NOMO-1 treated with DMSO at 0.1 percent for 48 hours (cell line): ENCODE data around the gene ZBTB24.

Experiments
- DNase-seq: peaks from one replicate; lab custom pipeline; 2025; ENCODE audit not compliant: unreplicated experiment; lab: John Stamatoyannopoulos, UW

The ZBTB24 gene

GRCh38 chr6:109503327-109504224 lies 20.6 kb upstream of the ZBTB24 start:
- peak; percentile 4 for DNase-seq

DNA sequence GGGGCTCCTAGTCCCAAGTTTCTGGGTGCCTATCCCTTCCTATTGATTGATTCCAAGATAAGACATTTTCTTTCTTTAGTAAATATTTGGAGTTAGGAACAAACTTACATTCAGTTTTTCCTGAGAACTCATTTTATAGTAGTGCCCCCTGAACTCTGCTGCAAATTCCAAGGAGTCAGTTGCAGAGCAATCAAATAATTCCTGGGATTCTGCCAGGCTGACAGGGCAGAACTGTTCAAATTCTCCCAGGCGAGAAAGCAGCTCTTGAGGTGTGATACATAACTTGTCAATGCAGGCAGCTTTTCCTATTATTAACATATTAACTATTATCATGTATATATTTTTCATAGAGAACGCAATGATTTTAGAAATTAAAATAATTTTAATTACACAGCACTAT lies 15.9 kb upstream of the ZBTB24 start:
- no peak for DNase-seq

DNA sequence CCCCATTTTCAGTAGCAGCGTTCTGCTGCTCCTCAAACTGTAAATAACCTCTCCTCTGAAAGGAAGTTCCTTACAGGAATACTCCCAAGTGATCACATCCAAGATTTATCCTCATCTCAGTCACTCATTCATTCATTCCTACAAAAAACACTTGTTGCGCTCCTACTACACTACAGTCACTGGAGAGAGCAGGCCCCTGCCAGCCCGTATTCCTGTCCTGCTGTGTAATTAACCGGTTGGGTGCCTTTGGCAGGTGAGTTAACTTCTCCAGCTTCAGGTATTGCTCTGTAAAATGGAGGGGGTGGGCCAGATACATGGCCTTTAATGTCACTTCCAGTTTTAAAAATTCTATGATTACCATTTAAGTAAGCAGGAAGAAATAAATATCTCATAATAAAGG lies 15.0 kb upstream of the ZBTB24 start:
- DNase-seq: no peak

- DNase-seq: no peak
Measured at GRCh38 chr6:109496036-109496772, 13.2 kb upstream of the ZBTB24 start.

- peak; percentile 78 for DNase-seq
Measured at GRCh38 chr6:109493865-109494264, 10.8 kb upstream of the ZBTB24 start.

DNA sequence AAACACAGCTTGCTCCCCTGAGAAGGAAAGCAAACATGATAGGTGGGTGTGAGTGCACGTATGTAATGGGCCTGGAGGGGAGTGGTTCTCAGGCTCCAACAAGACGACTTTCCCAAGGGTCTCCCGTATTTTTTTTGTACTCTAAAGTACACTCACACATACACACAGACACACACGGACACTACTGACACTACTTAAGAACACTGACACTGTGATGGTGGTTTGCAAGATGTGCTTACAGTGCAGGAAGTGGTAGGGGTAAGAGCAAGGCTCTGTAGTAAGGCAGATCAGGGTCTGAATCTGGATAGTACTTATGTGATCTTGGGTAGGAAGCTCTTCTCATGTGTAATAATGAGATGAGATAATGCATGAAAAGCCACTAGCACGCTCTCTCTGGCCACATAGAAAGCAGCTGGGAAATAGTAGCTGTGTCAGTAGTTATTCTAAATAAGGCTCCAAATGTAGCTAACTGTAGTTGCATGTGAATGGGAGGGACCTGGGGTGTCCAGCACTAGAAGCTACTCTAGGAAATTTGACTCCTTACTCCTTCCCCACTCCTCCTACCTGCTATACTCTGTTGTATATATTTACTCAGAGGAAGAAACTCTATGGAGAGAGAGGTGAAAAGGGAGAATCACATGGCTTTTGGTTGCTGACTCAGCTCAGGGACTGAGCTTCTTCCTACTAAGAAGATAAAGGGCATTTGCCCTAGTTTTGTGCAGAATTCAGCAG lies 8.4 kb upstream of the ZBTB24 start:
- no peak for DNase-seq

GRCh38 chr6:109490713-109491112 lies 7.7 kb upstream of the ZBTB24 start:
- DNase-seq: no peak

DNA sequence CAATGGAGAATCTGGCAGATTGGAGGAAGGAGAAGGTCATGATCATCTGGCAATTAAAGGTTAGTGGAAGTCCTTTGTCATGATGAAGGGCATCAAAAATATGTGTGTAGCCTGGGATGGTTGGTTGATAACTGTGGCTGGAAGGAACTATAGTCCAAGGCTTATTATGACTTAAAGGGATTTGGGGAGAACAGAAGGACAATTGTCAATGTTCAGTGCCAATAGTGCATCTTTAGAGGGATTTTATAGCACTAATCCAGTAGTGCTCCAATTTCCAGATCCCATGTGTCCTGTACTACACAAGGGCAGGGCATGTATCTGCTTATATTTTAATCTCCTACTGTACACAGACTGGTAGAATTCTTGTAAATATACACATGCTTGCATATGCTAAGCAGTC lies 5.0 kb upstream of the ZBTB24 start:
- DNase-seq: no peak

GRCh38 chr6:109486068-109486467 lies 3.0 kb upstream of the ZBTB24 start:
- no peak for DNase-seq

- DNase-seq: no peak
Measured at GRCh38 chr6:109485266-109485935, 2.4 kb upstream of the ZBTB24 start.

DNA sequence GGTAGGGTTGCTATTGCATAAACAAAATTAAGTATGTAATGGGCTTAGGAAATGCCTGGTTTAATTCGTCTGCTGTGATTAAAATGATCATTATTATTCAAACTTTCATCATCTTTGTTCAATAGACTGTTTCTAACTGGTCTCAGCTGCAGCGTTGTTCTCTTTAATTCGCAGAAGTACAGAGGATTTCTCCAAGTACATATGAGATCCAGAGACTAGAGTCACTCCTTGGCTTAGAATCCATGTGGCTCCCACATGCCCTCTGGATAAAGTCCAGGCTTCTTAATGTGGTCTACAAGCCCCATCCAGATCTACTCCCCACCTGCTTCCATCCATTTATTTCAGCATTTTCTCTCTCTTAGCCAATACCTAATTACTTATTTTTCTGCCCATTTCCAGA lies 1.1 kb upstream of the ZBTB24 start:
- DNase-seq: no peak

GRCh38 chr6:109483735-109484057 lies 677 bp upstream of the ZBTB24 start:
- no peak for DNase-seq

- DNase-seq: no peak
Measured at GRCh38 chr6:109480993-109481480, 2.0 kb downstream of the ZBTB24 start.

- DNase-seq: no peak
Measured at GRCh38 chr6:109478841-109479624, 4.0 kb downstream of the ZBTB24 start.

GRCh38 chr6:109478222-109478805 lies 4.7 kb downstream of the ZBTB24 start:
- no peak for DNase-seq

- DNase-seq: no peak
Measured at GRCh38 chr6:109477725-109478124, 5.3 kb downstream of the ZBTB24 start.

DNA sequence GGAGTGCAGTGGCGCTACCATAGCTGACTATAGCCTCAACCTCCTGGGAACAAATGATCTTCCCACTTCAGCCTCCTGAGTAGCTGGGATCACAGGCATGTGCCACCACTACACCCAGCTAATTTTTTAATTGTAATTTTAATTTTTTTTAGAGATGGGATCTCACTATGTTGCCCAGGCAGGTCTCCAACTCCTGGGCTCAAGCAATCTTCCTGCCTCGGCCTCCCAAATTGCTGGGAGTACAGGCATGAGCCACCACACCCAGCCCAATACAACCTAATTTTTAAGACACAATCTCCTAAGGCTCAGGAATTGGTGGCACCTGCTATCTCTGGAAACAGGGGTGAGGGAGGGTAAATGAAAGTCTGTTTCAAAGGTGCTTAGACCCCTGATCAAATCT lies 5.8 kb downstream of the ZBTB24 start:
- no peak for DNase-seq

- DNase-seq: no peak
Measured at GRCh38 chr6:109475625-109476024, 7.4 kb downstream of the ZBTB24 start.

DNA sequence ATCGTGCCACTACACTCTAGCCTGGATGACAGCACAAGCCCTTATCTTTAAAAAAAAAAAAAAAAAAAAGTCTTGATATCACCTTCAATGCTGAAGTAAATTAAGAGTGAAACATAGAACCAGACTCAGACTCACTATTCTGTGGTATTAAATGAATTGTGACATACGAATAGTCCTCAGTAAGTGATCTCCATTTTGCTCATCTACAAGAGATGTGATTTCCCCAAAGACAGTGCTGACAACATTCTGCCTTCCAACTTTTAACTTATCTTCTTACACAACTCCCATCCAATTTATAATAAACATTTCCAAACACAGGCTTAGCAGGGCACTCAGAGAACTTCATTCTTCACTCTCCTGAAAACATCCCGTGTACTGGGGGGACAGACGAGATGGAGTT lies 8.0 kb downstream of the ZBTB24 start:
- no peak for DNase-seq

GRCh38 chr6:109473120-109473519 lies 9.9 kb downstream of the ZBTB24 start:
- DNase-seq: no peak
